Uterus (tissue), 2 donors: ENCODE measurements around the gene SMARCA2.

Experiments used
- POLR2A ChIP-seq, 2 donors: fragments of 450-650 bp; IDR thresholded peaks; one replicate each; pipeline ENCODE4 v1.6.1; 2016; ENCODE audit warnings: antibody characterized with exemption in 2 of 2, mild to moderate bottlenecking in 1 of 2, moderate library complexity in 1 of 2
- TF ChIP-seq, protein P1 (sequence below), 4 experiments: fragments of 200-600 bp in 2 of 4; fragments of 450-650 bp in 2 of 4; sonication (generic) in 2 of 4; IDR thresholded peaks; one replicate each; pipeline ENCODE4 v1.5.1; 2016 to 2019; ENCODE audit warnings: antibody characterized with exemption in 4 of 4, mild to moderate bottlenecking in 2 of 4, moderate library complexity in 1 of 4

DNA sequence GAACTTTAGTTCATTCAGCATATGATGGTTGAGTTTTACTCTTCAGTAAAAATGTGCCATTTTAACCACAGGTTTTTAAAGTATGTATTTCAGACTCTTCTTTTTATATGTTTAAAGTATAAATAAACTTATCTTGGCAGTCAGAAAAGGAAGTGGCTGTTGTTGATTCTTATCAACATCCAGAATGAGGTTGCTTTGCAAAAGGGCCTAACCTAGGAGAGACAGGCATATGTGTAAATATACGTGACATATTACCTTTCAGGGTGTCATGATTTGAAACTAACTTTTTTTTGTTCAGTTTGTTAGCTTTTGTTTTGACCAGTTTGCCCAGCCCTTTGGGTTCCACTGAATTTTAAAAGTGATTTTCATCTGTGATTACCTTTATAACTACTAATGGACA, 7.4 kb downstream of the SMARCA2 start:
- TF ChIP-seq POLR2A (IDR thresholded peaks at IDR 0.05) = no peak
- TF ChIP-seq, protein P1, sequence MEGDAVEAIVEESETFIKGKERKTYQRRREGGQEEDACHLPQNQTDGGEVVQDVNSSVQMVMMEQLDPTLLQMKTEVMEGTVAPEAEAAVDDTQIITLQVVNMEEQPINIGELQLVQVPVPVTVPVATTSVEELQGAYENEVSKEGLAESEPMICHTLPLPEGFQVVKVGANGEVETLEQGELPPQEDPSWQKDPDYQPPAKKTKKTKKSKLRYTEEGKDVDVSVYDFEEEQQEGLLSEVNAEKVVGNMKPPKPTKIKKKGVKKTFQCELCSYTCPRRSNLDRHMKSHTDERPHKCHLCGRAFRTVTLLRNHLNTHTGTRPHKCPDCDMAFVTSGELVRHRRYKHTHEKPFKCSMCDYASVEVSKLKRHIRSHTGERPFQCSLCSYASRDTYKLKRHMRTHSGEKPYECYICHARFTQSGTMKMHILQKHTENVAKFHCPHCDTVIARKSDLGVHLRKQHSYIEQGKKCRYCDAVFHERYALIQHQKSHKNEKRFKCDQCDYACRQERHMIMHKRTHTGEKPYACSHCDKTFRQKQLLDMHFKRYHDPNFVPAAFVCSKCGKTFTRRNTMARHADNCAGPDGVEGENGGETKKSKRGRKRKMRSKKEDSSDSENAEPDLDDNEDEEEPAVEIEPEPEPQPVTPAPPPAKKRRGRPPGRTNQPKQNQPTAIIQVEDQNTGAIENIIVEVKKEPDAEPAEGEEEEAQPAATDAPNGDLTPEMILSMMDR (IDR thresholded peaks at IDR 0.05) = no peak
